ENCODE results near the gene KCTD2. TPM values are rescaled to one million over a fixed set of nuclear protein-coding genes. Genes with fewer than 3 reads are reported as not detected.

KCTD2 gene
- total and polyA plus RNA-seq, 9 of the 15 experiments (the other 6 are each of a cell fraction or from before 2014, with no cell fraction given), result 1.7 to 32.9 (median 15.8) TPM

DNA sequence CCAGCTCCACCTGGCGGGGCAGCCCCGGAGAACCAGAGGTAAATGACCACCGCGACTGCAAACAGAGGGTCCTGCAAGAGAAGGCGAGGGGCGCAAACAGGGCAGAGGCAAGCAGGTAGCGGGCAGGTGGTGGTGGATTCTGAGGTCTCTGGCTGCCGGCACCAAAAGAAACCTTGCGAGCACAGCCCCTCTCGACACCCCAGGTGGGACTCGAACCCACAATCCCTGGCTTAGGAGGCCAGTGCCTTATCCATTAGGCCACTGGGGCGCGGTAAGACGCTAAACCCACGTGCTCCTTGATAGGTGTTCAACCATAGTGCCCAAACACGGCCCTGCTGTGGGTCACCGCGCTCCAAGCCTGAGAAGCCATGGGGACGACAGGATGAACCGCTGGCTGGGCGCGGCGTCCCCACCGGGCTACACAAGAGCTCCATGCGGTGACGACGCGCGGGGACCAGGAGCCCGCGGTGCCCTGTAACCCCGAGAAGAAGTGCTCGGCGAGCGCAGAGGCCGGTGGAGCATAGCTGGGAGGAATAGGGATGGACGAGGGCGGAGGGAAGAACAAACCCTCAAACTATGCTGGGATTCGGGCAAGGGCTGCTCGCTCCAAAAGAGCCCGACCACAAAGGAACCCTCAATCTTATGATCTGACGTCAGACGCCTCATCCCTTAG, 12.7 kb upstream of the KCTD2 start (continued):
- TF ChIP-seq, protein P1, sequence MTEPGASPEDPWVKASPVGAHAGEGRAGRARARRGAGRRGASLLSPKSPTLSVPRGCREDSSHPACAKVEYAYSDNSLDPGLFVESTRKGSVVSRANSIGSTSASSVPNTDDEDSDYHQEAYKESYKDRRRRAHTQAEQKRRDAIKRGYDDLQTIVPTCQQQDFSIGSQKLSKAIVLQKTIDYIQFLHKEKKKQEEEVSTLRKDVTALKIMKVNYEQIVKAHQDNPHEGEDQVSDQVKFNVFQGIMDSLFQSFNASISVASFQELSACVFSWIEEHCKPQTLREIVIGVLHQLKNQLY (CRISPR knock-in tag; conservative IDR thresholded peaks at IDR 0.05), result no peak
- peak; percentile 86 for TF ChIP-seq POLR3A (IDR thresholded peaks at IDR 0.05; ENCODE audit: borderline replicate concordance, extremely low read depth, insufficient read depth, insufficient read length)
- TF ChIP-seq, protein P2, sequence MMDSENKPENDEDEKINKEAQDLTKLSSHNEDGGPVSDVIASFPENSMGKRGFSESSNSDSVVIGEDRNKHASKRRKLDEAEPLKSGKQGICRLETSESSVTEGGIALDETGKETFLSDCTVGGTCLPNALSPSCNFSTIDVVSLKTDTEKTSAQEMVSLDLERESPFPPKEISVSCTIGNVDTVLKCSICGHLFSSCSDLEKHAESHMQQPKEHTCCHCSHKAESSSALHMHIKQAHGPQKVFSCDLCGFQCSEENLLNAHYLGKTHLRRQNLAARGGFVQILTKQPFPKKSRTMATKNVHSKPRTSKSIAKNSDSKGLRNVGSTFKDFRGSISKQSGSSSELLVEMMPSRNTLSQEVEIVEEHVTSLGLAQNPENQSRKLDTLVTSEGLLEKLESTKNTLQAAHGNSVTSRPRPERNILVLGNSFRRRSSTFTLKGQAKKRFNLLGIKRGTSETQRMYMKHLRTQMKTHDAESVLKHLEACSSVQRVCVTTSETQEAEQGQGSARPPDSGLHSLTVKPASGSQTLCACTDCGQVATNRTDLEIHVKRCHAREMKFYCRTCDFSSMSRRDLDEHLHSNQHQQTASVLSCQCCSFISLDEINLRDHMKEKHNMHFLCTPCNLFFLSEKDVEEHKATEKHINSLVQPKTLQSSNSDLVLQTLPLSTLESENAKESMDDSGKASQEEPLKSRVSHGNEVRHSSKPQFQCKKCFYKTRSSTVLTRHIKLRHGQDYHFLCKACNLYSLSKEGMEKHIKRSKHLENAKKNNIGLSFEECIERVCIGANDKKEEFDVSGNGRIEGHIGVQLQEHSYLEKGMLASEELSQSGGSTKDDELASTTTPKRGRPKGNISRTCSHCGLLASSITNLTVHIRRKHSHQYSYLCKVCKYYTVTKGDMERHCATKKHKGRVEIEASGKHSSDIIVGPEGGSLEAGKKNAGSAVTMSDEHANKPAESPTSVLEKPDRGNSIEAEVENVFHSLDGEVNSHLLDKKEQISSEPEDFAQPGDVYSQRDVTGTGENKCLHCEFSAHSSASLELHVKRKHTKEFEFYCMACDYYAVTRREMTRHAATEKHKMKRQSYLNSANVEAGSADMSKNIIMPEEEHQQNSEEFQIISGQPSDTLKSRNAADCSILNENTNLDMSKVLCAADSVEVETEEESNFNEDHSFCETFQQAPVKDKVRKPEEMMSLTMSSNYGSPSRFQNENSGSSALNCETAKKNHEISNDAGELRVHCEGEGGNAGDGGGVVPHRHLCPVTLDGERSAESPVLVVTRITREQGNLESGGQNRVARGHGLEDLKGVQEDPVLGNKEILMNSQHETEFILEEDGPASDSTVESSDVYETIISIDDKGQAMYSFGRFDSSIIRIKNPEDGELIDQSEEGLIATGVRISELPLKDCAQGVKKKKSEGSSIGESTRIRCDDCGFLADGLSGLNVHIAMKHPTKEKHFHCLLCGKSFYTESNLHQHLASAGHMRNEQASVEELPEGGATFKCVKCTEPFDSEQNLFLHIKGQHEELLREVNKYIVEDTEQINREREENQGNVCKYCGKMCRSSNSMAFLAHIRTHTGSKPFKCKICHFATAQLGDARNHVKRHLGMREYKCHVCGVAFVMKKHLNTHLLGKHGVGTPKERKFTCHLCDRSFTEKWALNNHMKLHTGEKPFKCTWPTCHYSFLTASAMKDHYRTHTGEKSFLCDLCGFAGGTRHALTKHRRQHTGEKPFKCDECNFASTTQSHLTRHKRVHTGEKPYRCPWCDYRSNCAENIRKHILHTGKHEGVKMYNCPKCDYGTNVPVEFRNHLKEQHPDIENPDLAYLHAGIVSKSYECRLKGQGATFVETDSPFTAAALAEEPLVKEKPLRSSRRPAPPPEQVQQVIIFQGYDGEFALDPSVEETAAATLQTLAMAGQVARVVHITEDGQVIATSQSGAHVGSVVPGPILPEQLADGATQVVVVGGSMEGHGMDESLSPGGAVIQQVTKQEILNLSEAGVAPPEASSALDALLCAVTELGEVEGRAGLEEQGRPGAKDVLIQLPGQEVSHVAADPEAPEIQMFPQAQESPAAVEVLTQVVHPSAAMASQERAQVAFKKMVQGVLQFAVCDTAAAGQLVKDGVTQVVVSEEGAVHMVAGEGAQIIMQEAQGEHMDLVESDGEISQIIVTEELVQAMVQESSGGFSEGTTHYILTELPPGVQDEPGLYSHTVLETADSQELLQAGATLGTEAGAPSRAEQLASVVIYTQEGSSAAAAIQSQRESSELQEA (IDR thresholded peaks at IDR 0.05; ENCODE audit: low read depth), result peak; percentile 54; the same call in 1 of the 2 replicates
- TF ChIP-seq SIN3B (IDR thresholded peaks at IDR 0.05; ENCODE audit: low read depth), result no peak; the same call in 1 of the 2 replicates
- TF ChIP-seq, protein P3, sequence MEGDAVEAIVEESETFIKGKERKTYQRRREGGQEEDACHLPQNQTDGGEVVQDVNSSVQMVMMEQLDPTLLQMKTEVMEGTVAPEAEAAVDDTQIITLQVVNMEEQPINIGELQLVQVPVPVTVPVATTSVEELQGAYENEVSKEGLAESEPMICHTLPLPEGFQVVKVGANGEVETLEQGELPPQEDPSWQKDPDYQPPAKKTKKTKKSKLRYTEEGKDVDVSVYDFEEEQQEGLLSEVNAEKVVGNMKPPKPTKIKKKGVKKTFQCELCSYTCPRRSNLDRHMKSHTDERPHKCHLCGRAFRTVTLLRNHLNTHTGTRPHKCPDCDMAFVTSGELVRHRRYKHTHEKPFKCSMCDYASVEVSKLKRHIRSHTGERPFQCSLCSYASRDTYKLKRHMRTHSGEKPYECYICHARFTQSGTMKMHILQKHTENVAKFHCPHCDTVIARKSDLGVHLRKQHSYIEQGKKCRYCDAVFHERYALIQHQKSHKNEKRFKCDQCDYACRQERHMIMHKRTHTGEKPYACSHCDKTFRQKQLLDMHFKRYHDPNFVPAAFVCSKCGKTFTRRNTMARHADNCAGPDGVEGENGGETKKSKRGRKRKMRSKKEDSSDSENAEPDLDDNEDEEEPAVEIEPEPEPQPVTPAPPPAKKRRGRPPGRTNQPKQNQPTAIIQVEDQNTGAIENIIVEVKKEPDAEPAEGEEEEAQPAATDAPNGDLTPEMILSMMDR (IDR thresholded peaks at IDR 0.05 in 2 of 3, conservative IDR thresholded peaks at IDR 0.05 in 1 of 3; ENCODE audit: insufficient read depth in 2 of 3, low read depth in 1 of 3, low read length in 3 of 3), result peak in 2 of 3 experiments; percentile 14 to 41; a peak in 2 of 6 replicates
- TF ChIP-seq, protein P4, sequence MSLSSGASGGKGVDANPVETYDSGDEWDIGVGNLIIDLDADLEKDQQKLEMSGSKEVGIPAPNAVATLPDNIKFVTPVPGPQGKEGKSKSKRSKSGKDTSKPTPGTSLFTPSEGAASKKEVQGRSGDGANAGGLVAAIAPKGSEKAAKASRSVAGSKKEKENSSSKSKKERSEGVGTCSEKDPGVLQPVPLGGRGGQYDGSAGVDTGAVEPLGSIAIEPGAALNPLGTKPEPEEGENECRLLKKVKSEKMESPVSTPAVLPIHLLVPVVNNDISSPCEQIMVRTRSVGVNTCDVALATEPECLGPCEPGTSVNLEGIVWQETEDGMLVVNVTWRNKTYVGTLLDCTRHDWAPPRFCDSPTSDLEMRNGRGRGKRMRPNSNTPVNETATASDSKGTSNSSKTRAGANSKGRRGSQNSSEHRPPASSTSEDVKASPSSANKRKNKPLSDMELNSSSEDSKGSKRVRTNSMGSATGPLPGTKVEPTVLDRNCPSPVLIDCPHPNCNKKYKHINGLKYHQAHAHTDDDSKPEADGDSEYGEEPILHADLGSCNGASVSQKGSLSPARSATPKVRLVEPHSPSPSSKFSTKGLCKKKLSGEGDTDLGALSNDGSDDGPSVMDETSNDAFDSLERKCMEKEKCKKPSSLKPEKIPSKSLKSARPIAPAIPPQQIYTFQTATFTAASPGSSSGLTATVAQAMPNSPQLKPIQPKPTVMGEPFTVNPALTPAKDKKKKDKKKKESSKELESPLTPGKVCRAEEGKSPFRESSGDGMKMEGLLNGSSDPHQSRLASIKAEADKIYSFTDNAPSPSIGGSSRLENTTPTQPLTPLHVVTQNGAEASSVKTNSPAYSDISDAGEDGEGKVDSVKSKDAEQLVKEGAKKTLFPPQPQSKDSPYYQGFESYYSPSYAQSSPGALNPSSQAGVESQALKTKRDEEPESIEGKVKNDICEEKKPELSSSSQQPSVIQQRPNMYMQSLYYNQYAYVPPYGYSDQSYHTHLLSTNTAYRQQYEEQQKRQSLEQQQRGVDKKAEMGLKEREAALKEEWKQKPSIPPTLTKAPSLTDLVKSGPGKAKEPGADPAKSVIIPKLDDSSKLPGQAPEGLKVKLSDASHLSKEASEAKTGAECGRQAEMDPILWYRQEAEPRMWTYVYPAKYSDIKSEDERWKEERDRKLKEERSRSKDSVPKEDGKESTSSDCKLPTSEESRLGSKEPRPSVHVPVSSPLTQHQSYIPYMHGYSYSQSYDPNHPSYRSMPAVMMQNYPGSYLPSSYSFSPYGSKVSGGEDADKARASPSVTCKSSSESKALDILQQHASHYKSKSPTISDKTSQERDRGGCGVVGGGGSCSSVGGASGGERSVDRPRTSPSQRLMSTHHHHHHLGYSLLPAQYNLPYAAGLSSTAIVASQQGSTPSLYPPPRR (CRISPR knock-in tag; IDR thresholded peaks at IDR 0.05; ENCODE audit: borderline replicate concordance), result 0 out of 2 replicates have a peak, but pooled peaks have one; percentile 21
- TF ChIP-seq RNF2 (IDR thresholded peaks at IDR 0.05), result peak; percentile 94
- no peak for TF ChIP-seq MAFG (tag; conservative IDR thresholded peaks at IDR 0.05)
- no peak for TF ChIP-seq SREBF2 (CRISPR knock-in tag; IDR thresholded peaks at IDR 0.05)
